Right atrium auricular region (tissue), 2 donors: Measurements from ENCODE around the gene LRRC26. TPM values are rescaled to one million over a fixed set of nuclear protein-coding genes. Genes with fewer than 3 reads are reported as not detected.

Source experiments
- DNase-seq: peaks from one replicate; pipeline ENCODE4 v3.0.0-alpha.2; 2019; ENCODE audit warnings: low spot score
- H3K27ac ChIP-seq, 2 donors: fragments of 200-600 bp; sonication (generic); 1 replicate in 1 of 2; 2 replicates in 1 of 2; pipeline ENCODE4 v1.5.1; 2016 to 2019
- H3K27me3 ChIP-seq, 2 donors: fragments of 200-600 bp; sonication (generic); one replicate each; pipeline versions ENCODE4 v1.5.1 to v1.6.0; 2017 to 2019
- H3K36me3 ChIP-seq: fragments of 200-600 bp; sonication (generic); one replicate; pipeline ENCODE4 v1.5.1; 2016
- H3K4me1 ChIP-seq, 2 donors: fragments of 200-600 bp; sonication (generic); one replicate each; pipeline versions ENCODE4 v1.5.1 to v1.6.0; 2017 to 2019
- H3K4me3 ChIP-seq, 2 donors: fragments of 200-600 bp; sonication (generic); 1 replicate in 1 of 2; 2 replicates in 1 of 2; pipeline ENCODE4 v1.5.1; 2017 to 2019; ENCODE audit warnings: mild to moderate bottlenecking in 1 of 2, moderate library complexity in 1 of 2
- H3K9me3 ChIP-seq, 2 donors: fragments of 200-600 bp; sonication (generic); one replicate each; pipeline ENCODE4 v1.5.1; 2019
- total RNA-seq, 2 donors: library from RNA; depleted of rRNA; stranded (reverse); fragments of >200 nt; gene quantifications; one replicate each; pipeline ENCODE4 v1.1.0, GENCODE V29; 2016
- TF ChIP-seq, protein P1 (sequence below), 2 donors: fragments of 200-600 bp; sonication (generic); IDR thresholded peaks; one replicate each; pipeline ENCODE4 v1.5.1; 2019; ENCODE audit warnings: antibody characterized with exemption in 2 of 2

Gene LRRC26
- total RNA-seq, 2 donors from 2014 or later, result not detected

DNA sequence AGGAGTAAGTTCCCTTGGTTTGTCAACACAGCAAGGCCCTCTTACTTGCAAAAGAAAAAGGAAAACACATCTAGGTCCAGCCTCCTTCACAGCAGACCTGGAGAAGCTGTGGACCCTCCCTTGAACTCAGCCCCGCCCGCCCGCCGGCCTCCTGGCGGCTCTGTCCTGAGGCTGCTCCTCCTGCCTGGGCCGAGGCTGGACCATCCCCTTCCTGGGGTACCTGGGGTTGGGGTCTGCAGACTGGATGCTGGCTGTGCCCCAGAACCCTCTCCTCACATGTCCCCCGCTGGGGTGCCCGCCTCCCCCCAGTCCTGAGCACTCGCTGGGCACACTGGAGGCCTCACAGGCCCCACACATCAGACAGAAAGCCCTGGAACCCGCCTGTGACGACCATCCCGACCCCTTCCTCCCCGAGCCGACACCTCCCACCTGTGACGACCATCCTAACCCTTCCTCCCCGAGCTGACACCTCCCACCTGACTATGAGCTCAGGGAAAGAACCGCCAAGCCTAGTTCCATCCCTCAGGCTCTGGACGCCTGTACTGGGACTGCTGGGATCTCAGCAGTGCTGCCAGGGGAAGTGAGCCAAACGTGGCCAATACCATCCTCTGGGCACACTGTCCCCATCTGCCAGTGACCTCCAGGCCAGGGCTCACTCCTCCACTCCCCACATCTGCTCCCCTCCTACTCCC, 9.2 kb upstream of the LRRC26 start:
- H3K9me3 ChIP-seq, result no peaks in the 10 kb centered on the region
- no peaks in the 10 kb centered on the region for H3K27me3 ChIP-seq
- no peak for DNase-seq
- no peaks in the 10 kb centered on the region for H3K4me1 ChIP-seq
- TF ChIP-seq, protein P1, sequence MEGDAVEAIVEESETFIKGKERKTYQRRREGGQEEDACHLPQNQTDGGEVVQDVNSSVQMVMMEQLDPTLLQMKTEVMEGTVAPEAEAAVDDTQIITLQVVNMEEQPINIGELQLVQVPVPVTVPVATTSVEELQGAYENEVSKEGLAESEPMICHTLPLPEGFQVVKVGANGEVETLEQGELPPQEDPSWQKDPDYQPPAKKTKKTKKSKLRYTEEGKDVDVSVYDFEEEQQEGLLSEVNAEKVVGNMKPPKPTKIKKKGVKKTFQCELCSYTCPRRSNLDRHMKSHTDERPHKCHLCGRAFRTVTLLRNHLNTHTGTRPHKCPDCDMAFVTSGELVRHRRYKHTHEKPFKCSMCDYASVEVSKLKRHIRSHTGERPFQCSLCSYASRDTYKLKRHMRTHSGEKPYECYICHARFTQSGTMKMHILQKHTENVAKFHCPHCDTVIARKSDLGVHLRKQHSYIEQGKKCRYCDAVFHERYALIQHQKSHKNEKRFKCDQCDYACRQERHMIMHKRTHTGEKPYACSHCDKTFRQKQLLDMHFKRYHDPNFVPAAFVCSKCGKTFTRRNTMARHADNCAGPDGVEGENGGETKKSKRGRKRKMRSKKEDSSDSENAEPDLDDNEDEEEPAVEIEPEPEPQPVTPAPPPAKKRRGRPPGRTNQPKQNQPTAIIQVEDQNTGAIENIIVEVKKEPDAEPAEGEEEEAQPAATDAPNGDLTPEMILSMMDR (IDR thresholded peaks at IDR 0.05), result no peak
- peaks cover 45% of the 10 kb centered on the region for H3K36me3 ChIP-seq
- H3K4me3 ChIP-seq, result no peak overlapping the region
- no peak overlapping the region for H3K27ac ChIP-seq

GRCh38 chr9:137178201-137178938, 8.5 kb upstream of the LRRC26 start:
- DNase-seq, result no peak
- no peaks in the 10 kb centered on the region for H3K4me1 ChIP-seq
- TF ChIP-seq, protein P1 (IDR thresholded peaks at IDR 0.05), result no peak
- H3K27me3 ChIP-seq, result no peaks in the 10 kb centered on the region
- no peaks in the 10 kb centered on the region for H3K9me3 ChIP-seq
- no peak overlapping the region for H3K4me3 ChIP-seq
- no peak overlapping the region for H3K27ac ChIP-seq
- H3K36me3 ChIP-seq, result peaks cover 38% of the 10 kb centered on the region

- Histone ChIP-seq H3K4me1 (no peaks in the 10 kb centered on the region), H3K9me3 (no peaks in the 10 kb centered on the region), H3K27me3 (no peaks in the 10 kb centered on the region), H3K4me3 (no peak overlapping the region), H3K27ac (no peak overlapping the region), H3K36me3 (peaks cover 23% of the 10 kb centered on the region)
- TF ChIP-seq, protein P1 (IDR thresholded peaks at IDR 0.05), result peak in 1 of 2 donors; percentile 47
- DNase-seq, result no peak
Measured at GRCh38 chr9:137176302-137177182, 6.7 kb upstream of the LRRC26 start.

GRCh38 chr9:137175345-137175961, 5.6 kb upstream of the LRRC26 start:
- Histone ChIP-seq H3K4me3 (no peak overlapping the region), H3K27ac (no peak overlapping the region), H3K36me3 (peaks cover 13% of the 10 kb centered on the region), H3K4me1 (no peaks in the 10 kb centered on the region), H3K27me3 (no peaks in the 10 kb centered on the region), H3K9me3 (no peaks in the 10 kb centered on the region)
- DNase-seq, result no peak
- TF ChIP-seq, protein P1 (IDR thresholded peaks at IDR 0.05), result no peak

GRCh38 chr9:137174722-137175293, 5.0 kb upstream of the LRRC26 start:
- Histone ChIP-seq H3K27ac (no peak overlapping the region), H3K27me3 (no peaks in the 10 kb centered on the region), H3K4me3 (no peak overlapping the region), H3K36me3 (peaks cover 6% of the 10 kb centered on the region), H3K4me1 (peaks cover 0 to 2% of the 10 kb centered on the region in 2 donors), H3K9me3 (no peaks in the 10 kb centered on the region)
- TF ChIP-seq, protein P1 (IDR thresholded peaks at IDR 0.05), result no peak
- DNase-seq, result no peak
